Hematopoietic multipotent progenitor cell (in vitro differentiated cells): ENCODE results near the gene CCN2. TPM values are rescaled to one million over a fixed set of nuclear protein-coding genes. Genes with fewer than 3 reads are reported as not detected.
"Not testable (repeated sequence)": the region's sequence is repeated elsewhere in the genome, so short reads cannot be mapped to it uniquely, and the experiment has no call there.

Source experiments
- DNase-seq, 3 donors: peaks; one replicate each; pipeline ENCODE4 v3.0.0-alpha.2; 2011 to 2015; ENCODE audit warnings: low read depth in 2 of 3, low spot score in 2 of 3
- total RNA-seq: library from RNA; depleted of rRNA; stranded (reverse); fragments of >200 nt; gene quantifications from one replicate; pipeline ENCODE4 v1.2.3, GENCODE V29; 2012

Gene CCN2
- total RNA-seq, 1 donor = 0.54 TPM

DNA sequence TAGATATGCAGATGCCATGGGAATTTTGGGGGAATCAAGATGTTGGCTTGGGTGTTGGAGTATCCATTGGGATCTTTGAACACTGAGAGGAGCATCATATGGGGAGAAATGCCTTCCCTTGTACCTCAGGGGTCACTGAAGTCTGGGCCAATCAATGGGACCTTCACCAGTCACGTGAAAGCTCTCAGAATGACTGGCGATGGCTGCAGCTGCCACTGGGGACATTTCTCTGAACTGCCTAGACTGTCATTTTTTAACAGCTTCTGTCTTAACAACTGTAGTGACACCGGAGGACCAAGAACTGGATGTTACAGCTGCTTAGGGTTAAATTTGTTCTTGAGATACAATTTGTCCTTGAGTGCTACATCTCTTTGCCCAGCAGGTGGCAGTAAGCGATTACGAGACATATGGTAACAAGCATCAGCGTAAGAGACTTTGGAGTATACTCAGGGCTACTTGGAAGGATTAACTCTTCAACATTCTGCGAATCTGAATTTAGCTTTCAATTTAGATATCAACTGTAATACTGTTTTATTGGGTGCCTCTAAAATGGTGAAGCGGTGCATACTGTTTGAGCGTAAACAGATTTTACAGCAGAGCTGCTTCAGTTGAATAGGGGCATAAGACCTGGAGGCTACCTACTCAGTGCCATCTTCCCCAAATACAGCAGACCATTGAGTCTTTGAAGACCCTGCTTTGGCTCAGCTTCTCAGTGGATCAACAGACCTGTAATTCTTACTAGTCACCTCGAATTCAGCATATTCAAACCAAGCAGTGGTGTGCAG, 36.0 kb downstream of the CCN2 start:
- peak; percentile 3 to 91 (median 72) for DNase-seq

DNA sequence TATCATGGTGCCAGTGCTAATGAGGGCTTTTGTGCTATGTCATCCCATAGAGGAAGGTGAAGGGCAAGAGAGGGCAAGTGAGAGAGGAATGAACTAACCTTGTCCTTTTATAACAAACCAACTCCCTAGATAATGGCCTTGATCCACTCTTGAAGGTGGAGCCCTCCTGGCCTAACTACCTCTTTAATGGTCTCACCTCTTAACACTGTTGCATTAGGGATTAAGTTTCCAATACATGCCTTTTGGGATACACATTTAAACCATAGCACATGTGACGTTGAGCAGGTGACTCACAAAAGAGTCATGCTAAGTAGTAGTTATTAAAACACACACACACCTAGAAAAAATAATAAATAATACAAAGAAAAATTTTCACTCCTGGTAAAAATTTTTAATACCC, 36.9 kb downstream of the CCN2 start:
- no peak for DNase-seq

DNA sequence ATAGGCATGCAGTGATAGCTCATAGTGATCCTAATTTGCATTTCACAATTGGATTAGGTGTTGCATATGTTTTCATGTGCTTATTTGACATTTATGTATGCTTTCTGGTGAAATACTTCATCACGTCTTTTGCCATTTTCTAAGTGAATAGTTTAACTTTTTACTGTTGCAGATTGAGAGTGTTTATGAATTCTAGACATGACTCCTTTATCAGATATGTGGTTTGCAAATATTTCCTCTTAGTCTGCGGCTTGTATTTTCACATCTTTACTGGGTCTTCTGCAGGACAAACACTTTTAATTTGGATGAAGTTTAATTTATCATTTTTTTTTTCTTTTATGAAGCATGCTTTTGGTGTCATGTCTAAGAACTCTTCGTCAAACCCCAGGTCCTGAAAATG, 39.2 kb downstream of the CCN2 start:
- no peak for DNase-seq

DNA sequence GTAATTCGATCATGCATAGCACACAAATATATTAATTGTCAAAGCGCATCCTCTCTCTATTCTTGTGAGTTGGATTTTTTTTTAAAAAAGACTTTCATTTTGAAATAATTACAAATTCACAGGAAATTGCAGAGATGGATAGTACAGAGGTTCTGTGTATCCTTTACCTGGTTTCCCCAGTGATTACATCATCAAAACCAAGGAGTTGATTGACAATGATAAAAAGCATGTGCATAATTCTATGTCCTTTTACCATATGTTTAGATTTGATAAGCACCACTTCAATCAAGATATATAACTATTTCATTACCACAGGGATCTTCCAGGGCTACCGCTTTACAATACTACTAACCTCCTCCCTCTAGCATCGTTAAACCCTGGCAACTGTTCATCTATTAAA, 40.2 kb downstream of the CCN2 start:
- DNase-seq = no peak

DNA sequence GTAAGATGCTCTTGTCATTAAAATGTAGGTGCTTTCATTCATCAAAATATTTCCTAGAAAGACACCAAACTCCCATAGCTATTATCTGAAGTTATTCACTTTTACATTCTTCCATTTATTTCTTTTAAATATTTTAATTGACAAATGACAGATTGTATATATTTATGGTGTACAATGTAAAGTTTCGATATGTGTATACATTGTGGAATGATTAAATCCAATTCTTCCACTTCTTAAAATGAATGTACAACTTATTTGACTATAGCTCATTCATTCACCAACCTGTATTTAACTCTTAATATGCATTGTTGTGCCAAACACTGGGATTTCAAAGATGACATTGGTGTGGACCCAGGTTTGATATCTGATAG, 41.0 kb downstream of the CCN2 start:
- DNase-seq = no peak

DNA sequence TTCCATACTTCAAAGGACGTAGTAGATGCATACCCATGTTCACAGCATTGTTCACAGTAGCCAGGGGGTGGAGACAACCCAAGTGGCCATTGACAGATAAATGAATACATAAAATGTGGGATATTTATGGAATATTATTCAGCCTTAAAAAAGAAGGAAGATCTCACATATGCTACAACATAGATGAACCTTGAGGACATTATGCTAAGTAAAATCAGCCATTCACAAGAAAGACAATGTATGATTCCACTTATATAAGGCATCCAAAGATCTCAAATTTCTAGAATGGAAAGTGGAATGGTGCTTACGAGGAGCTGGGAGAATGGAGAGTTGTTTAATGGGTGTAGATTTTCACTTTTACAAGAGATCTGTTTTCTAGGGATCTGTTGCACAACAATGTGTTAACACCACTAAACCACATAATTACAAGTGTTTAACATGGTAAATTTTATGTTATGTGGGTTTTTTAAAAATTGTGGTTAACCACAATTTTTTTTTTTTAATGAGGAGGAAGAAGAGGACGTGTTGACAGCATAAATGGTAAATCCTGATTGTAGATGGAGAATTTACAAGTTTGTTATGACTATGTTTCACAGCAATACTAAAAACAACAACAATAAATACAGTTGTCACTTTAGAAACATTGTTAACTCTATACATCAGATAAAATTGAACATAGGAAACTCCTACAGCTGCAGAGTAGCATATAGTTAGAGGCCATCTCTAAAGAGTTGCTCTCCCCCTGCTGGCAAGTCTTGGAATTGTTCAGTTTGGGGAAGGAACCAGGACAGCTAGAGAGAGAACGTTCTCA, 41.6 kb downstream of the CCN2 start:
- DNase-seq = peak; percentile 33 to 90 (median 73)

DNA sequence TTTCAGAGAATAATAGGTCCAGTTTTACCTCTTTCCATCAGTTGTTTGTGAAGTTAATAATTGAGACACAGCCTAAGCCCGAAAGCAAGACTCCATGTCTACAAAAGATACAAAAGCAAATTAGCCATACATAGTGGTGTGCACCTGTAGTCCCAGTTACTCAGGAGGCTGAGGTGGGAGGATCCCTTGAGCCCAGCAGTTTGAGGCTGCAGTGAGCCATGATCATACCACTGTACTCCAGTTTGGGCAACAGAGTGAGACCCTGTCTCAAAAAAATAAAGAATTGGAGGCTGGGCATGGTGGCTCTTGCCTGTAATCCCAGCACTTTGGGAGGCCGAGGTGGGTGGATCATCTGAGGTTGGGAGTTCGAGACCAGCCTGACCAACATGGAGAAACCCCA, 42.4 kb downstream of the CCN2 start:
- not testable (repeated sequence) for DNase-seq

DNA sequence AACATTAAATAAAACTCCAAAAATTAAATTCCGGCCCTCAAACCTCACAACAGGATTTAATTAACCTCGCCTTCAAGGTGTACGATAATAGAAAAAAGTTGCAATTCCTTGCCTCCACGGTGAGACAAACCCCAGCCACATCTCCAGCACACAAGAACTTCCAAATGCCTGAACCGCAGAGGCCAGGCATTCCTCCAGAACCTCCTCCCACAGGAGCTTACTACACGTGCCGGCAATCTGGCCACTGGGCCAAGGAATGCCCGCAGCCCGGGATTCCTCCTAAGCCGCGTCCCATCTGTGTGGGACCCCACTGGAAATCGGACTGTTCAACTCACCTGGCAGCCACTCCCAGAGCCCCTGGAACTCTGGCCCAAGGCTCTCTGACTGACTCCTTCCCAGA, 47.4 kb downstream of the CCN2 start:
- DNase-seq = not testable (repeated sequence)

DNA sequence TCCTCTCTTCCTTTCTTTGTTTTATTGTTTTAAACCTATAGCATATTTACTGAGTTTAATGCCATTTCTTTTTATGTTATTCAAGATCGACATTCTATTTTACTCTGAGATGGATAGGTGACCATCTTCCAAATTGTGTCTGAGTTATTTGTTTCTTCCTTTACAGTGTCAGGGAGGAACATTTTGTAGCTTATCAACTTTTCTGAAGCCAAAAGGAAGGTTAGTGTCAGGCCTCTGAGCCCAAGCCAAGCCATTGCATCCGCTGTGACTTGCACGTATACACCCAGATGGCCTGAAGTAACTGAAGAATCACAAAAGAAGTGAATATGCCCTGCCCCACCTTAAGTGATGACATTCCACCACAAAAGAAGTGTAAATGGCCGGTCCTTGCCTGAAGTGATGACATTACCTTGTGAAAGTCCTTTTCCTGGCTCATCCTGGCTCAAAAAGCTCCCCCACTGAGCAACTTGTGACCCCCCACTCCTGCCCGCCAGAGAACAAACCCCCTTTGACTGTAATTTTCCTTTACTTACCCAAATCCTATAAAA, 49.8 kb downstream of the CCN2 start:
- not testable (repeated sequence) for DNase-seq

DNA sequence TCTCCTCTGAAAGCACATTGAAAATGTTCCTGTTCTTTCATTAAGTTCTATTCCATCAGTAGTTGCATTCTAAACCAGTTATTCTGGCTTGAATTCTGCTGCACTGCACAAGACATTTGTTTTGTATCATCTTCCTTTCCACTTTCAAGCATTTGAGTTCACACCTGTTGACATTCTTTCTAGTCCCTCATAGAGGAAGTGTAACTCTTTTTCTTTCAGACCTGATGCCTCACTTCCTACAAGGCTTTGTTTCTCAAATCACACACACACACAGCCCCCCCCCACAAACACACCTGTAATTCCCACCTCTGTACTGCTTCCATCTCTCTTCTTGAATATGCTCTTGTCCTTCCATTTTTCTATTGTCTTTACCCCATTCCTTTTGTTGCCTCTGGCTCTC, 50.9 kb downstream of the CCN2 start:
- no peak for DNase-seq

DNA sequence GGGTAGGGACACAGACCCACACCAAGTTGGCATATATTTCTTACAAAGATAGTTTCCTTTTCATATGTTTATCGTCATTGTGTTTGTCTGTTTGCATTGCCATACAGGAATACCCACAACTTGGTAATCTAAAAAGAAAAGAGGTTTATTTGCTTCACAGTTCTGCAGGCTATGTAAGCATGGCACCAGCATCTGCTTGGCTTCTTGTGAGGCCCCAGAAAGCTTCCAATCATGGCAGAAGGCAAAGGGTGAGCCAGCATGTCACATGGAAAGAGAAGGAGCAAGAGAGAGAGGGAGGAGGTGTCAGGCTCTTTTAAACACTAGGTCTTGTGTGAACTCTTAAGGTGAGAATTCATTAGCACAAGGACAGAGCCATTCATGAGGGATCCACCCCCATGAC, 52.5 kb downstream of the CCN2 start:
- no peak for DNase-seq

Other genes starting within 250 kb of the CCN2 start
- 0.27 TPM for gene OR2A4, start 250.0 kb downstream of the CCN2 start, total RNA-seq
- gene CTAGE9, start 240.4 kb downstream of the CCN2 start, total RNA-seq = not detected
- under 0.01 TPM for gene ENPP1, start 143.4 kb downstream of the CCN2 start, total RNA-seq